Stimulated activated CD8-positive, alpha-beta memory T cell treated with anti-CD3 and anti-CD28 coated beads, Interleukin-4, amount 100 ng/mL, for 1 hour (primary cell): ENCODE data around the gene PANK1.
"Not testable (repeated sequence)": the region's sequence is repeated elsewhere in the genome, so short reads cannot be mapped to it uniquely, and the experiment has no call there.

ENCODE experiments used
- DNase-seq, 2 donors: peaks; one replicate each; pipeline ENCODE4 v3.0.0-alpha.2; 2020; ENCODE audit warnings: low read depth in 2 of 2, low spot score in 1 of 2

The PANK1 gene

GRCh38 chr10:89575031-89575430, 70.0 kb downstream of the PANK1 start:
- DNase-seq: no peak

DNA sequence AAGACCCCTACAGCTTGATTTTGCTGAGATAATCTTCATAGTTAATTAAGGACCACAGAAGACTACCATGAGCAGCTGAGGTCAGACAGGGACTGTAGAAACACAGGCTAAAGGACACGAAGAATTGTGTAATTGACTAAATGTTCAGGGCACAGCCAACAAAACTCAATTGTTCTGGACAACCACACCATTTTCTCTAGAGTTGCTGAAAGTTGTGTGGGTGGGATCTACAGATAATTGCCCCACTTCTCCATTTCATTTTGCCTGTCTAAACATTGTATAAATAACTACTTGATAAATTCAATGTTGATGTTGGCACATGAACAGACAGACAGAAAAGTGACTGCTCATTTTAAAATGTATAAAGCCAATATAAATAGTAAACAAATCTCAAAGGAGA, 70.7 kb downstream of the PANK1 start:
- DNase-seq: no peak

DNA sequence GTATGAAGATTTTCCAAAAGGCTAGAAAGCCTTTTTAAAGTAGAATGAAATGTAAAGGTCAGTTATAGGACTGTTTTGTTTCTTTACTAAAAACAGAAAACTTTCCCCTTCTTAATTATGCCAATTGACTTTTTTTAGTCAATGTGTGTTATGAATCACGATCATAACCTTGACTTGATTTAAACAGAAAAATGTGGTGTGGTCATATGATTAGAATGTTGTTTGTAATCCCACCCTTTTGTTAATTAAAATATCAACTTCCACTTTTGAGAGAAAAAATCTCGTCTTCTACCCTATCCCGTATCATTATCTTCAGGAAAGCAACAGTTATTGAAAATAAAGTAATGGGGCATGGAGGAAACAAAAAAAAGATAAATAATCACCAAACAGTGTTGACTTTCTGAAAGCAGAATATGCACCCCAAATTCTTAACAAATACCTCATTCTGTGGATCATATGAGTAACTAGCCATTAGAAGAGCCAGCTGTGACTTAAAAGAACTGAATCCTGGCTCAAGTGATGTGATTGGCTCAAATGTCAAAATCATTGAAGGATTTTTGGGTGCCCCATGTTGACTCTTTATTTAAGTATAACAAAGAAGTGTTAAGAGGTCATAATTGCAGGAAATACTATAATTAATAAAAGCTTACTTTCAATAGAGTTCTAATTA, 77.3 kb downstream of the PANK1 start:
- no peak for DNase-seq

- DNase-seq: no peak
These were observed 78.0 kb downstream of the PANK1 start for GRCh38 chr10:89566992-89567391.

- no peak for DNase-seq
These were observed 78.7 kb downstream of the PANK1 start for GRCh38 chr10:89566095-89566950.

GRCh38 chr10:89565180-89565579, 79.9 kb downstream of the PANK1 start:
- no peak for DNase-seq

DNA sequence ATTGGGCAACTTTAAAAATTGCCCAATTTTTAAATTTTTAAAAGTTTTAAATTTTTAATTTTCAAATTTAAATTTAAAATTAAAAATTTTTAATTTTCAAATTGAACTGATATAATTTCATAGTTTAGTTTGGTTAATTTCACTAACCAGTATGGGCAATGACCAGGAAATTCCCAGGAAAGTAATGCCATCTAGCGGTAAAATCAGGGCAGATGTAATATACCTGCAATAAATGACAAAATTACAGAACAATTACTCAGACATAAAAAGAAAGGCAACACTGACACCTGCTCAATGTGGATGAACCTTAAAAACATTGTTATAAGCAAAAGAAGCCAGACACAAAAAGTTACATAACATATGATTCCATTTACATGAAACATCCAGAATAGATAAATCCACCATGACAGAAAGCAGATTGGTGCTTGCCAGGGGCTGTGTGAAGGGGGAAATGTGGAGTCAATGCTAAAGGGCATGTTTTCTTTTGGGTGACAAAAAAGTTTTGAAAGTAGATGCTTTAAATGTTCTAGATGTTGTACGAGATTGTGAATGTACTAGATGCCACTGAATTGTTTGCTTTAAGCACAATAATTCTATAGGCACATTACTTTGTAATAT, 81.1 kb downstream of the PANK1 start:
- DNase-seq: no peak

- DNase-seq: no peak
These were observed 81.7 kb downstream of the PANK1 start for GRCh38 chr10:89563311-89563710.

DNA sequence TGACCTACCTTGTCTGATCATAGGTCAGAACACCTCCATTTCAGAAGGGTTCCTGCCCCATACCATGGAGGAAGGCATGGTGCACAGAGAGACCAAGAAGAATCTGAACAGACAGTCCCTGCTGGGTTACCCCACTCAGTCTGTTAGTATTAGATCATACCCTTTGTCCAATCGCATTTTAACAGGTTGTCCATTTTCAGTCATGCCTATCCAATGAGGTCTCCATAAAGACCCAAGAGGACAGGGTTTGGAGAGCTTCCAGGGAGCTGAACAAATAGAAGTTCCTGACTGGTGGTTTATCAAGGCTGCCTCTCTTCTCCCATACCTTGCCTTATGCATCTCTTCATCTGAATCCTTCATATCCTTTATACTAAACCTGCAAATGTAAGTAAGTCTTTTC, 88.4 kb downstream of the PANK1 start:
- no peak for DNase-seq

GRCh38 chr10:89555688-89556445, 89.2 kb downstream of the PANK1 start:
- no peak for DNase-seq

GRCh38 chr10:89554433-89554832, 90.6 kb downstream of the PANK1 start:
- DNase-seq: no peak

DNA sequence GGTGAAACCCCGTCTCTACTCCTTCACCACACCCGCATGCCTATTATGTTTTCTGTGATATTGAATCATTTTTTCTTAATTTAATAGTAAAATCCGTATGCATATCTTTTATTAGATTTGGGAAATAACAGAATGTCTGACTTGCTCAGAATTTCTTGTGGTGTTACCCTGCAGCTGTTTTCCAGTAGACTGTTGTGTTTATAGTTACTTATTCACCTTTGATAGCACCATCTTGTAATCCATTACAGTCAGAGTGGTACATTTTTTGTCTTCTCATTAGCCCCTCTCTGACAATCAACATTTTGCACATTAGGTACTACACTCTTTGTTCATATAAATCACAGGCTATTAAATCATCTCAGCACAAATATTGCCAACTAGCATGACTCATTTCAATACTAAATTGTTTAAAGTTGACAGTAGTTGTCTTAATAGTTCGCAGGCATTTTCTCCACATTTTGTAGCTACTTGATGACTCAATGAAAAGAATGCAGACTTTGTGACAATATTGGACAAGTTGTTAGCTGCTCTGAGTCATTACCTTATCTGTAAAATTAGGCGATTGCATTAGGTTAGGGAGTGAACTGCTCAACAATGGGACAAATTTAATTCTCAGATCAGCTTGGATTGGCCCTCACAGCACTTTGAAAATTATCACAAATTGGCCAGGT, 91.8 kb downstream of the PANK1 start:
- DNase-seq: no peak

- no peak for DNase-seq
These were observed 92.8 kb downstream of the PANK1 start for GRCh38 chr10:89552213-89552612.

- DNase-seq: no peak
These were observed 94.5 kb downstream of the PANK1 start for GRCh38 chr10:89550509-89550908.

GRCh38 chr10:89549510-89549909, 95.5 kb downstream of the PANK1 start:
- no peak for DNase-seq

- no peak for DNase-seq
These were observed 96.4 kb downstream of the PANK1 start for GRCh38 chr10:89548673-89549072.

DNA sequence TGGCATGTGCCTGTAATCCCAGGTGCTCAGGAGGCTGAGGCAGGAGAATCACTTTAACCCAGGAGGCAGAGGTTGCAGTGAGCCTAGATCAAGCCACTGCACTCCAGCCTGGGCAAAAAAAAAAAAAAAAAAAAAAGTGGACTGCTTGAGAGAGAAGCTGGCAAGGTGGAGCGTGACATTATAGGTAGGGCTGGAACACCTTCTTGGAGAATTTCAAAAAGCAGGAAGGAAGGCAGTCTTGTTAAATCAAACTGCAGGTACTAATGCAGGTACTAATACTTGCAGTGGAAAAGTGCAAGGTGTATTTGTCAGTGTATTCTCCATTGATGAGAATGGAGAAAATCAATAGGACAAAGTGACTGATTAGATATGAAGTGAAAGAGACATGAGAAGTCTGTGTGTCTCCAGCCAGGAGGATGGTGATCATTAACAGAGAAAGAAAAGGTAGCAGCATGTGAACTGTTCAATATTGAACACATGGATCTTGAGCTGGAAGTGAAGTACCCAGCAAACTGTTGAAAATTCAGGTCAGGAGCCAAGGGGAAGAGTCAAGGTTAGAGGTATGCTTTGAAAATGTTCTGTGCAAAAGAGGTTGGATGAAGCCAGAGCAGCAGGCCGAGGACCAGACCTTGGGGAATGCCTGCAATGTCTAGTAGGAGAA, 97.1 kb downstream of the PANK1 start:
- no peak for DNase-seq

- not testable (repeated sequence) for DNase-seq
These were observed 98.4 kb downstream of the PANK1 start for GRCh38 chr10:89546651-89547050.

- no peak for DNase-seq
These were observed 101.2 kb downstream of the PANK1 start for GRCh38 chr10:89543841-89544240.

DNA sequence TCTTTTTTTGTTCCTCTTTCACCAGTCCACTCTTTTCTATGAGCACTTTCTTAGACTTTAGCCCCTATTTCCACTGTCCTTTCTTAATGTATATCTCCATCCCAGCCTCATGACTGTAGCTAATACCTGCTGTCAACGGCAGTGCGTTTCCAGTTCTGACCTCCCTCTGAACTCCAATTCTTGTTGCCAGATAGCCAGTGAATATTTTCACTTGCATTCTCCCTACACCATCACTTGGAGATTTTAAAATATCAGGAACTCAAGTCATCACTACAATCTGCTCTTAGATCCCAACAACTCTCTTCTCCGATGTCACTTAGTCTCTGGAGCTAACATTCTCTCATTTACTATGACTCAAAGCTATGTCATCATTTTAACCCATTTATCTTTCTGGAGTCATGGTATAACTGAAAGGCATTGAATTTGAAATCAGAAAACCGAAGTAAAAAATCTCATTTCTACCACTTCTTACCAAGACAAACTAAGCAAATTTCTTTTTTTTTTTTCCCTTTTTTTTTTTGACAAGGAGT, 104.6 kb downstream of the PANK1 start:
- DNase-seq: no peak
